HEK293 (cell line): ENCODE data around the gene DMD.

Source experiments
- CTCF ChIA-PET: fragments of 350-600 bp; formaldehyde crosslinking; extraction: SDS; loops from one replicate; lab custom pipeline; 2021; ENCODE audit warnings: antibody characterized with exemption; lab: Yijun Ruan, JAX
- POLR2A ChIA-PET: fragments of 300-600 bp; formaldehyde crosslinking; extraction: SDS; loops from one replicate; lab custom pipeline; 2020; ENCODE audit warnings: antibody characterized with exemption, inconsistent platforms; lab: Yijun Ruan, JAX
- H3K27ac ChIP-seq: fragments of 200-500 bp; sonication (Bioruptor generic); 2 replicates; pipeline ENCODE4 v1.5.1; 2014; ENCODE audit warnings: low read depth, low read length, control low read depth, inconsistent platforms; ENCODE audit errors: extremely low read depth
- H3K36me3 ChIP-seq, 2 experiments: fragments of 200-500 bp in 1 of 2; sonication (Bioruptor generic) in 1 of 2; 1 replicate in 1 of 2; 2 replicates in 1 of 2; pipeline ENCODE4 v1.5.1; 2014 to 2017; ENCODE audit warnings: inconsistent platforms in 2 of 2, low read length in 2 of 2; ENCODE audit not compliant: control insufficient read depth in 2 of 2, insufficient read depth in 1 of 2
- H3K4me1 ChIP-seq: fragments of 200-500 bp; sonication (Bioruptor generic); 2 replicates; pipeline ENCODE4 v1.5.1; 2014; ENCODE audit warnings: mild to moderate bottlenecking, low read length, inconsistent platforms; ENCODE audit not compliant: control insufficient read depth, insufficient read depth
- H3K4me3 ChIP-seq: 2 replicates; pipeline ENCODE4 v1.5.1; 2011; ENCODE audit warnings: low read depth, mild to moderate bottlenecking, control low read depth, low read length, moderate library complexity
- H3K9me3 ChIP-seq: fragments of 200-500 bp; sonication (Bioruptor generic); 2 replicates; pipeline ENCODE4 v1.5.1; 2014; ENCODE audit warnings: low read depth, low read length, inconsistent platforms; ENCODE audit not compliant: control insufficient read depth, insufficient read depth
- BCL11B ChIP-seq: fragments of 450-650 bp; formaldehyde crosslinking; IDR thresholded peaks from 2 replicates; pipeline ENCODE4 v1.5.1; 2016; ENCODE audit warnings: low read depth, missing biosample characterization, missing genetic modification characterization
- MZF1 ChIP-seq: fragments of 450-650 bp; formaldehyde crosslinking; IDR thresholded peaks from 2 replicates; pipeline ENCODE4 v1.5.1; 2017; ENCODE audit warnings: missing biosample characterization, missing genetic modification characterization, borderline replicate concordance
- PBX3 ChIP-seq: sonication (generic); formaldehyde crosslinking; IDR thresholded peaks from 2 replicates; pipeline ENCODE4 v1.8.1; 2022; ENCODE audit warnings: mild to moderate bottlenecking, moderate library complexity, missing genetic modification reagents
- PRDM10 ChIP-seq: fragments of 450-650 bp; formaldehyde crosslinking; IDR thresholded peaks from 2 replicates; pipeline ENCODE4 v1.5.1; 2016; ENCODE audit warnings: missing biosample characterization, missing genetic modification characterization
- PRDM4 ChIP-seq: fragments of 450-650 bp; formaldehyde crosslinking; IDR thresholded peaks from 2 replicates; pipeline ENCODE4 v1.5.1; 2017; ENCODE audit warnings: missing biosample characterization, missing genetic modification characterization
- WT1 ChIP-seq: fragments of 450-650 bp; formaldehyde crosslinking; IDR thresholded peaks from 2 replicates; pipeline ENCODE4 v1.5.1; 2016; ENCODE audit warnings: missing biosample characterization, missing genetic modification characterization
- ZBTB17 ChIP-seq: fragments of 450-650 bp; formaldehyde crosslinking; IDR thresholded peaks from 2 replicates; pipeline ENCODE4 v1.5.1; 2016; ENCODE audit warnings: missing biosample characterization, missing genetic modification characterization
- ZBTB7A ChIP-seq: fragments of 450-650 bp; formaldehyde crosslinking; IDR thresholded peaks from 2 replicates; pipeline ENCODE4 v1.5.1; 2016; ENCODE audit warnings: low read depth, missing biosample characterization, missing genetic modification characterization
- ZFHX2 ChIP-seq: fragments of 450-650 bp; formaldehyde crosslinking; conservative IDR thresholded peaks from 2 replicates; pipeline ENCODE4 v1.5.1; 2016; ENCODE audit warnings: missing biosample characterization, missing genetic modification characterization
- ZFP3 ChIP-seq: fragments of 450-650 bp; formaldehyde crosslinking; IDR thresholded peaks from 2 replicates; pipeline ENCODE4 v1.5.1; 2016; ENCODE audit warnings: low read depth, missing biosample characterization, missing genetic modification characterization
- ZNF132 ChIP-seq: fragments of 450-650 bp; formaldehyde crosslinking; IDR thresholded peaks from 2 replicates; pipeline ENCODE4 v1.5.1; 2017; ENCODE audit warnings: missing biosample characterization, missing genetic modification characterization, borderline replicate concordance
- ZNF138 ChIP-seq: fragments of 450-650 bp; formaldehyde crosslinking; IDR thresholded peaks from 2 replicates; pipeline ENCODE4 v1.5.1; 2016; ENCODE audit warnings: missing biosample characterization, missing genetic modification characterization, borderline replicate concordance
- ZNF140 ChIP-seq: fragments of 450-650 bp; formaldehyde crosslinking; IDR thresholded peaks from 2 replicates; pipeline ENCODE4 v1.5.1; 2016; ENCODE audit warnings: missing biosample characterization, missing genetic modification characterization
- ZNF16 ChIP-seq: fragments of 450-650 bp; formaldehyde crosslinking; IDR thresholded peaks from 2 replicates; pipeline ENCODE4 v1.5.1; 2016; ENCODE audit warnings: low read depth, missing biosample characterization, missing genetic modification characterization
- ZNF184 ChIP-seq: fragments of 450-650 bp; IDR thresholded peaks from 2 replicates; pipeline ENCODE4 v1.5.1; 2018; ENCODE audit warnings: missing biosample characterization, mild to moderate bottlenecking, missing genetic modification characterization
- ZNF211 ChIP-seq: fragments of 450-650 bp; formaldehyde crosslinking; IDR thresholded peaks from 2 replicates; pipeline ENCODE4 v1.5.1; 2016; ENCODE audit warnings: low read depth, missing biosample characterization, missing genetic modification characterization
- ZNF223 ChIP-seq: fragments of 450-650 bp; formaldehyde crosslinking; IDR thresholded peaks from 2 replicates; pipeline ENCODE4 v1.5.1; 2016; ENCODE audit warnings: missing biosample characterization, missing genetic modification characterization
- ZNF23 ChIP-seq: fragments of 450-650 bp; formaldehyde crosslinking; IDR thresholded peaks from 2 replicates; pipeline ENCODE4 v1.5.1; 2016; ENCODE audit warnings: missing biosample characterization, missing genetic modification characterization, borderline replicate concordance
- ZNF239 ChIP-seq: fragments of 450-650 bp; formaldehyde crosslinking; IDR thresholded peaks from 2 replicates; pipeline ENCODE4 v1.5.1; 2016; ENCODE audit warnings: missing biosample characterization, missing genetic modification characterization
- ZNF354C ChIP-seq: fragments of 450-650 bp; formaldehyde crosslinking; IDR thresholded peaks from 2 replicates; pipeline ENCODE4 v1.5.1; 2016; ENCODE audit warnings: missing biosample characterization, missing genetic modification characterization, low read depth, borderline replicate concordance
- ZNF366 ChIP-seq: fragments of 450-650 bp; formaldehyde crosslinking; conservative IDR thresholded peaks from 2 replicates; pipeline ENCODE4 v1.5.1; 2016; ENCODE audit warnings: missing biosample characterization, missing genetic modification characterization
- ZNF423 ChIP-seq: fragments of 450-650 bp; formaldehyde crosslinking; IDR thresholded peaks from 2 replicates; pipeline ENCODE4 v1.5.1; 2016; ENCODE audit warnings: missing biosample characterization, missing genetic modification characterization
- ZNF521 ChIP-seq: fragments of 450-650 bp; formaldehyde crosslinking; IDR thresholded peaks from 2 replicates; pipeline ENCODE4 v1.5.1; 2017; ENCODE audit warnings: missing biosample characterization, mild to moderate bottlenecking, missing genetic modification characterization
- ZNF555 ChIP-seq: fragments of 450-650 bp; formaldehyde crosslinking; conservative IDR thresholded peaks from 2 replicates; pipeline ENCODE4 v1.5.1; 2017; ENCODE audit warnings: missing biosample characterization, mild to moderate bottlenecking, missing genetic modification characterization, inconsistent platforms
- ZNF623 ChIP-seq: fragments of 450-650 bp; formaldehyde crosslinking; IDR thresholded peaks from 2 replicates; pipeline ENCODE4 v1.5.1; 2016; ENCODE audit warnings: missing biosample characterization, missing genetic modification characterization
- ZNF629 ChIP-seq: fragments of 450-650 bp; formaldehyde crosslinking; IDR thresholded peaks from 2 replicates; pipeline ENCODE4 v1.5.1; 2017; ENCODE audit warnings: missing biosample characterization, missing genetic modification characterization
- ZNF664 ChIP-seq: fragments of 450-650 bp; formaldehyde crosslinking; IDR thresholded peaks from 2 replicates; pipeline ENCODE4 v1.5.1; 2016; ENCODE audit warnings: missing biosample characterization, missing genetic modification characterization
- ZNF843 ChIP-seq: fragments of 450-650 bp; formaldehyde crosslinking; IDR thresholded peaks from 2 replicates; pipeline ENCODE4 v1.5.1; 2016; ENCODE audit warnings: missing biosample characterization, missing genetic modification characterization

The DMD gene

GRCh38 chrX:31679861-31680260, 1531.5 kb downstream of the DMD start (continued):
- TF ChIP-seq ZBTB17 (tag by site-specific recombination): no peak
- TF ChIP-seq ZNF354C (tag by site-specific recombination): no peak
- no peak for TF ChIP-seq WT1 (tag by site-specific recombination)
- no peak for TF ChIP-seq ZNF140 (tag by site-specific recombination)
- TF ChIP-seq PBX3 (CRISPR knock-in tag): no peak
- no peak for TF ChIP-seq ZNF629 (tag by site-specific recombination)

GRCh38 chrX:31670245-31670644, 1541.1 kb downstream of the DMD start:
- Histone ChIP-seq H3K4me1 (no peaks in the 10 kb centered on the region), H3K4me3 (no peak overlapping the region), H3K9me3 (peaks cover 2% of the 10 kb centered on the region), H3K27ac (no peak overlapping the region), H3K36me3 (no peaks in the 10 kb centered on the region; a peak in 1 of 3 replicates)
- CTCF ChIA-PET: no interaction called here
- TF ChIP-seq ZBTB7A (tag by site-specific recombination) (no peak), ZNF623 (tag by site-specific recombination) (no peak), ZFHX2 (tag by site-specific recombination) (no peak), PRDM10 (tag by site-specific recombination) (no peak), ZNF223 (tag by site-specific recombination) (no peak), ZNF138 (no peak), ZNF423 (tag by site-specific recombination) (no peak), ZNF132 (tag by site-specific recombination) (no peak), ZNF664 (tag by site-specific recombination) (no peak), BCL11B (tag by site-specific recombination) (no peak), ZFP3 (tag by site-specific recombination) (no peak)
- POLR2A ChIA-PET: no interaction called here

- ChIA-PET POLR2A (no interaction called here), CTCF (interaction anchor here (1.1 to 1.4 kb wide), 2 partner anchors 9 to 626 kb away, joined by 3 read pairs; no protein-coding TSS in a partner anchor)
- H3K9me3 ChIP-seq: no peaks in the 10 kb centered on the region; the same call in none of the 2 replicates
- H3K4me1 ChIP-seq: peaks cover 5% of the 10 kb centered on the region
- H3K27ac ChIP-seq: no peak overlapping the region
- TF ChIP-seq ZNF521 (tag by site-specific recombination) (no peak), ZNF366 (tag by site-specific recombination) (no peak), ZNF23 (tag by site-specific recombination) (no peak), ZNF223 (tag by site-specific recombination) (no peak), ZNF16 (no peak), ZNF555 (tag by site-specific recombination) (no peak), ZNF843 (no peak), ZNF138 (no peak), ZNF629 (tag by site-specific recombination) (no peak), MZF1 (tag by site-specific recombination) (no peak), ZNF239 (tag by site-specific recombination) (no peak), ZNF184 (tag by site-specific recombination) (no peak), ZNF211 (no peak), PRDM4 (tag by site-specific recombination) (no peak)
- H3K4me3 ChIP-seq: no peak overlapping the region
- no peaks in the 10 kb centered on the region for H3K36me3 ChIP-seq
Observed at GRCh38 chrX:31665454-31665853, 1545.9 kb downstream of the DMD start.
